ENCODE measurements around the gene NTN1.

NTN1 gene

GRCh38 chr17:9032583-9032982 is 11.3 kb downstream of the NTN1 start:
- Histone ChIP-seq H3K4me1 (ENCODE audit: control insufficient read depth, insufficient read depth, low read length) (peaks cover 17% of the 10 kb centered on the region), H3K27ac (ENCODE audit: extremely low read depth, low read depth, low read length) (no peak overlapping the region), H3K36me3 (ENCODE audit: control insufficient read depth in 2 of 2, insufficient read depth in 1 of 2, low read length in 2 of 2) (no peaks in the 10 kb centered on the region; a peak in 1 of 3 replicates), H3K4me3 (ENCODE audit: low read depth, low read length) (no peak overlapping the region), H3K9me3 (ENCODE audit: control insufficient read depth, insufficient read depth, low read depth, low read length) (no peaks in the 10 kb centered on the region)
- no peak for TF ChIP-seq GLIS1 (tag by site-specific recombination; IDR thresholded peaks at IDR 0.05)
- TF ChIP-seq ZNF391 (tag by site-specific recombination; IDR thresholded peaks at IDR 0.05; ENCODE audit: borderline replicate concordance, low read depth), result no peak
- no peak for TF ChIP-seq ZNF548 (tag by site-specific recombination; IDR thresholded peaks at IDR 0.05)
- TF ChIP-seq ZNF639 (tag by site-specific recombination; IDR thresholded peaks at IDR 0.05), result no peak
- CTCF ChIA-PET, result interaction anchor here (0.6 to 0.8 kb wide), 2 partner anchors 108 to 1887 kb away, joined by 4 to 5 read pairs; no protein-coding TSS in a partner anchor
- POLR2A ChIA-PET, result no interaction called here

GRCh38 chr17:9035249-9035648 is 13.9 kb downstream of the NTN1 start:
- ChIA-PET CTCF (no interaction called here), POLR2A (no interaction called here)
- H3K9me3 ChIP-seq (ENCODE audit: control insufficient read depth, insufficient read depth, low read depth, low read length), result peaks cover 7% of the 10 kb centered on the region
- H3K36me3 ChIP-seq (ENCODE audit: control insufficient read depth in 2 of 2, insufficient read depth in 1 of 2, low read length in 2 of 2), result peaks cover 13 to 16% of the 10 kb centered on the region in 2 experiments
- H3K27ac ChIP-seq (ENCODE audit: extremely low read depth, low read depth, low read length), result no peak overlapping the region
- no peak for TF ChIP-seq KLF9 (tag by site-specific recombination; IDR thresholded peaks at IDR 0.05; ENCODE audit: low read depth)
- no peak for TF ChIP-seq ZNF600 (tag by site-specific recombination; IDR thresholded peaks at IDR 0.05)
- TF ChIP-seq ZNF132 (tag by site-specific recombination; IDR thresholded peaks at IDR 0.05; ENCODE audit: borderline replicate concordance), result no peak
- no peak for TF ChIP-seq ZBTB11 (tag by site-specific recombination; conservative IDR thresholded peaks at IDR 0.05; ENCODE audit: low read depth)
- no peak for TF ChIP-seq ZNF391 (tag by site-specific recombination; IDR thresholded peaks at IDR 0.05; ENCODE audit: borderline replicate concordance, low read depth)
- no peak for TF ChIP-seq ZNF830 (tag by site-specific recombination; IDR thresholded peaks at IDR 0.05; ENCODE audit: low read depth)
- TF ChIP-seq ELK4 (IDR thresholded peaks at IDR 0.05; ENCODE audit: borderline replicate concordance, low read depth, low read length), result no peak
- TF ChIP-seq ZNF19 (tag by site-specific recombination; IDR thresholded peaks at IDR 0.05; ENCODE audit: low read depth), result no peak
- no peak for TF ChIP-seq HOXD13 (CRISPR knock-in tag; IDR thresholded peaks at IDR 0.05; ENCODE audit: borderline replicate concordance)
- no peak for TF ChIP-seq ZFP41 (tag by site-specific recombination; IDR thresholded peaks at IDR 0.05; ENCODE audit: borderline replicate concordance)
- no peak for TF ChIP-seq ZNF747 (tag by site-specific recombination; IDR thresholded peaks at IDR 0.05)
- TF ChIP-seq PRDM1 (tag by site-specific recombination; IDR thresholded peaks at IDR 0.05), result no peak
- TF ChIP-seq ZNF488 (tag by site-specific recombination; IDR thresholded peaks at IDR 0.05), result no peak
- TF ChIP-seq MEIS1 (CRISPR knock-in tag; IDR thresholded peaks at IDR 0.05; ENCODE audit: borderline replicate concordance), result no peak
- no peak for TF ChIP-seq RBAK (tag by site-specific recombination; IDR thresholded peaks at IDR 0.05)
- no peak for TF ChIP-seq GLI2 (tag by site-specific recombination; IDR thresholded peaks at IDR 0.05; ENCODE audit: borderline replicate concordance, low read depth)
- no peak overlapping the region for H3K4me3 ChIP-seq (ENCODE audit: low read depth, low read length)
- no peaks in the 10 kb centered on the region for H3K4me1 ChIP-seq (ENCODE audit: control insufficient read depth, insufficient read depth, low read length)

Measured in HEK293 (cell line).